IMR-90 (cell line): ENCODE results near the gene FANCM. TPM values are rescaled to one million over a fixed set of nuclear protein-coding genes. Genes with fewer than 3 reads are reported as not detected.

Source experiments
- ATAC-seq: fragments of 200-7000 bp; cut with Tn5 transposase; 2 replicates; pipeline ENCODE4 v1.9.1; 2020; ENCODE audit warnings: low read depth, mild to moderate bottlenecking, moderate library complexity
- BruUV-seq: library from RNA; stranded (reverse); fragments of 400-500 nt; replicated peaks from 2 replicates; lab custom pipeline; 2021; lab: Mats Ljungman, UMichigan
- CTCF ChIA-PET: fragments of 300-600 bp; formaldehyde crosslinking; extraction: SDS; loops from one replicate; lab custom pipeline; 2021; ENCODE audit warnings: antibody characterized with exemption; lab: Yijun Ruan, JAX
- POLR2A ChIA-PET: fragments of 300-600 bp; sonication (Branson Sonifier 250); formaldehyde crosslinking; loops from one replicate; lab custom pipeline; 2022; ENCODE audit warnings: antibody characterized with exemption; ENCODE audit not compliant: unreplicated experiment; lab: Charles Lee
- DNase-seq: peaks from one replicate; pipeline ENCODE4 v3.0.0; 2013
- H2AFZ ChIP-seq: replicated peaks from 2 replicates; pipeline ENCODE3; 2013; ENCODE audit warnings: low read length, mild to moderate bottlenecking; ENCODE audit not compliant: poor library complexity
- H2AK5ac ChIP-seq: 2 replicates; pipeline ENCODE4 v1.6.1; 2013; ENCODE audit warnings: low read depth, low read length, inconsistent platforms
- H2AK9ac ChIP-seq: replicated peaks from 2 replicates; pipeline ENCODE3; 2013; ENCODE audit warnings: mild to moderate bottlenecking, low read depth, low read length, moderate library complexity; ENCODE audit not compliant: poor library complexity
- H2BK120ac ChIP-seq: 2 replicates; pipeline ENCODE4 v1.6.1; 2013; ENCODE audit warnings: low read depth, low read length, inconsistent platforms
- H2BK15ac ChIP-seq: 3 replicates; pipeline ENCODE4 v1.6.1; 2013; ENCODE audit warnings: low read depth, low read length, inconsistent platforms
- H2BK20ac ChIP-seq: 2 replicates; pipeline ENCODE4 v1.6.1; 2013; ENCODE audit warnings: low read depth, mild to moderate bottlenecking, inconsistent platforms, low read length, moderate library complexity
- H2BK5ac ChIP-seq: 2 replicates; pipeline ENCODE4 v1.6.1; 2013; ENCODE audit warnings: mild to moderate bottlenecking, low read depth, low read length, inconsistent platforms; ENCODE audit not compliant: poor library complexity, severe bottlenecking
- H3K14ac ChIP-seq: replicated peaks from 2 replicates; pipeline ENCODE4 v1.6.1; 2013; ENCODE audit warnings: low read depth, low read length, inconsistent platforms
- H3K18ac ChIP-seq: 2 replicates; pipeline ENCODE4 v1.6.1; 2013; ENCODE audit warnings: low read depth, low read length, control low read depth
- H3K23ac ChIP-seq: 2 replicates; pipeline ENCODE4 v1.6.1; 2013; ENCODE audit warnings: low read depth, low read length, inconsistent platforms
- H3K27ac ChIP-seq: 2 replicates; pipeline ENCODE4 v1.5.1; 2013; ENCODE audit warnings: mild to moderate bottlenecking, control low read depth, low read length; ENCODE audit not compliant: insufficient read depth
- H3K27me3 ChIP-seq: 2 replicates; pipeline ENCODE4 v1.6.1; 2013; ENCODE audit warnings: low read length; ENCODE audit not compliant: control insufficient read depth, insufficient read depth
- H3K36me3 ChIP-seq: 2 replicates; pipeline ENCODE4 v1.6.1; 2013; ENCODE audit warnings: low read length, mixed read lengths; ENCODE audit not compliant: control insufficient read depth, insufficient read depth
- H3K4ac ChIP-seq: 2 replicates; pipeline ENCODE4 v1.6.1; 2013; ENCODE audit warnings: low read depth, low read length, inconsistent platforms
- H3K4me1 ChIP-seq: 2 replicates; pipeline ENCODE4 v1.6.1; 2013; ENCODE audit warnings: low read length, mixed read lengths; ENCODE audit not compliant: control insufficient read depth, insufficient read depth
- H3K4me2 ChIP-seq: 2 replicates; pipeline ENCODE4 v1.6.1; 2013; ENCODE audit warnings: low read depth, mild to moderate bottlenecking, control low read depth, low read length, moderate library complexity
- H3K4me3 ChIP-seq: 2 replicates; pipeline ENCODE4 v1.5.1; 2013; ENCODE audit warnings: low read depth, mild to moderate bottlenecking, control low read depth, low read length, moderate library complexity; ENCODE audit not compliant: insufficient read depth
- H3K56ac ChIP-seq: 2 replicates; pipeline ENCODE4 v1.6.1; 2013; ENCODE audit warnings: low read length, inconsistent platforms; ENCODE audit not compliant: insufficient read depth; ENCODE audit errors: extremely low read depth
- H3K79me1 ChIP-seq, 2 experiments: 2 replicates each; pipeline ENCODE4 v1.6.1; 2013; ENCODE audit warnings: low read length in 2 of 2, inconsistent platforms in 1 of 2, low read depth in 1 of 2
- H3K9ac ChIP-seq: 2 replicates; pipeline ENCODE4 v1.6.1; 2013; ENCODE audit warnings: low read depth, low read length, control low read depth
- H3K9me1 ChIP-seq: 2 replicates; pipeline ENCODE4 v1.6.1; 2013; ENCODE audit warnings: low read length, inconsistent platforms; ENCODE audit not compliant: insufficient read depth
- H3K9me3 ChIP-seq: 2 replicates; pipeline ENCODE4 v1.6.1; 2013; ENCODE audit warnings: low read length; ENCODE audit not compliant: control insufficient read depth, insufficient read depth
- H4K20me1 ChIP-seq: 2 replicates; pipeline ENCODE4 v1.6.1; 2013; ENCODE audit warnings: low read length, inconsistent platforms; ENCODE audit not compliant: insufficient read depth
- H4K5ac ChIP-seq: 2 replicates; pipeline ENCODE4 v1.6.1; 2013; ENCODE audit warnings: mild to moderate bottlenecking, low read depth, low read length, control low read depth
- H4K8ac ChIP-seq, 2 experiments: 2 replicates each; pipeline ENCODE4 v1.6.1; 2013; ENCODE audit warnings: low read depth in 2 of 2, low read length in 2 of 2, control low read depth in 1 of 2, inconsistent platforms in 1 of 2
- H4K91ac ChIP-seq: 2 replicates; pipeline ENCODE4 v1.6.1; 2013; ENCODE audit warnings: low read depth, low read length, inconsistent platforms; ENCODE audit not compliant: insufficient read depth
- MXI1 ChIP-seq: IDR thresholded peaks from 2 replicates; pipeline ENCODE4 v1.6.1; 2012; ENCODE audit warnings: low read depth, mild to moderate bottlenecking, low read length, moderate library complexity, borderline replicate concordance
- RAD21 ChIP-seq: IDR thresholded peaks from 2 replicates; pipeline ENCODE4 v1.6.1; 2012; ENCODE audit warnings: low read length, improper control_type of control experiment
- WGBS, 2 experiments: methylation state at CpG; one replicate each; pipeline versions ENCODE4 v1.1.5 to v1.1.7; 2013; ENCODE audit warnings: missing lambda C conversion rate in 2 of 2; ENCODE audit not compliant: insufficient read length in 1 of 2; ENCODE audit errors: extremely low coverage in 2 of 2; 5-methylcytosine and 5-hydroxymethylcytosine counted together
- dilution Hi-C: fragments of 300-500 bp; cut with HindIII; formaldehyde crosslinking; loops from one replicate; pipeline ENCODE4 v1.14.3; 2018; ENCODE audit warnings: low sequenced_read_pairs; ENCODE audit not compliant: unreplicated experiment
- in situ Hi-C: fragments of 300-500 bp; cut with MboI; formaldehyde crosslinking; loops from 3 replicates; pipeline ENCODE4 v1.14.3; 2019; ENCODE audit warnings: low sequenced_read_pairs, inconsistent platforms, mixed read lengths
- intact Hi-C: fragments of 100-400 bp; cut with micrococcal nuclease; formaldehyde crosslinking; loops from 2 replicates; pipeline ENCODE4 v1.10.0; 2022
- polyA plus RNA-seq, 3 experiments: library from polyadenylated mRNA; depleted of rRNA; stranded (reverse); fragments of >200 nt; gene quantifications; 2 replicates each; pipeline ENCODE4 v1.2.3, GENCODE V29; 2012; ENCODE audit warnings: low replicate concordance in 1 of 3
- total RNA-seq: library from RNA; depleted of rRNA; stranded (reverse); fragments of >200 nt; gene quantifications from 2 replicates; pipeline ENCODE4 v1.2.3, GENCODE V29; 2012

The FANCM gene
- total and polyA plus RNA-seq, 2 of the 4 experiments (the other 2 are of a cell fraction), result 1.7 to 7.0 TPM

GRCh38 chr14:45210159-45210558 is 74.4 kb downstream of the FANCM start:
- in situ Hi-C loops, result no loop called here
- Histone ChIP-seq H2BK5ac (no peak overlapping the region), H3K9me3 (no peaks in the 10 kb centered on the region), H3K56ac (no peak overlapping the region), H3K36me3 (peaks cover 7% of the 10 kb centered on the region), H2BK120ac (no peak overlapping the region), H4K8ac (no peak overlapping the region), H3K14ac (no peak overlapping the region), H3K9me1 (no peaks in the 10 kb centered on the region), H2AK9ac (no peak overlapping the region), H3K27me3 (no peaks in the 10 kb centered on the region), H3K27ac (no peak overlapping the region), H3K4ac (no peak overlapping the region), H3K9ac (no peak overlapping the region), H2AK5ac (no peak overlapping the region), H4K5ac (no peak overlapping the region), H2BK15ac (no peak overlapping the region), H3K79me1 (0 out of 4 replicates have a peak, but pooled peaks cover 0 to 4% of the 10 kb centered on the region in 2 experiments), H3K4me3 (no peak overlapping the region), H3K4me1 (no peaks in the 10 kb centered on the region), H4K91ac (no peak overlapping the region), H3K18ac (no peak overlapping the region), H2BK20ac (no peak overlapping the region), H3K4me2 (no peak overlapping the region), H3K23ac (no peak overlapping the region), H4K20me1 (no peaks in the 10 kb centered on the region), H2AFZ (no peak overlapping the region)
- no peak for ATAC-seq
- ChIA-PET CTCF (no interaction called here), POLR2A (no interaction called here)
- dilution Hi-C loops, result no loop called here
- no CpG with 5 or more reads among the region's 1 CpG for WGBS, 2 experiments
- no TSS peak for BruUV-seq
- intact Hi-C loops, result no loop called here
- no peak for TF ChIP-seq MXI1
- TF ChIP-seq RAD21, result no peak
- DNase-seq, result no peak
